IgD-negative memory B cell (primary cell): ENCODE measurements around the gene ZCCHC7. TPM values are rescaled to one million over a fixed set of nuclear protein-coding genes. Genes with fewer than 3 reads are reported as not detected.
"Not testable (repeated sequence)": the region's sequence is repeated elsewhere in the genome, so short reads cannot be mapped to it uniquely, and the experiment has no call there.

Source experiments
- H3K27ac Mint-ChIP-seq, 3 donors: one replicate each; pipeline ENCODE4 v1.8.0; 2020 to 2022; ENCODE audit warnings: mild to moderate bottlenecking in 3 of 3, mixed read lengths in 3 of 3, moderate library complexity in 1 of 3
- H3K27me3 Mint-ChIP-seq: one replicate; pipeline ENCODE4 v1.8.0; 2021; ENCODE audit warnings: mixed read lengths
- H3K36me3 Mint-ChIP-seq: one replicate; pipeline ENCODE4 v1.8.0; 2020; ENCODE audit warnings: mild to moderate bottlenecking, mixed read lengths
- H3K4me1 Mint-ChIP-seq, 3 donors: one replicate each; pipeline ENCODE4 v1.8.0; 2020 to 2022; ENCODE audit warnings: mixed read lengths in 3 of 3, mild to moderate bottlenecking in 1 of 3
- H3K4me3 Mint-ChIP-seq, 4 donors: one replicate each; pipeline ENCODE4 v1.8.0; 2020 to 2022; ENCODE audit warnings: mild to moderate bottlenecking in 4 of 4, mixed read lengths in 4 of 4, moderate library complexity in 3 of 4
- H3K9me3 Mint-ChIP-seq, 3 donors: one replicate each; pipeline ENCODE4 v1.8.0; 2020 to 2021; ENCODE audit warnings: mixed read lengths in 3 of 3, mild to moderate bottlenecking in 1 of 3
- polyA plus RNA-seq: library from polyadenylated mRNA; unstranded; fragments of 300-500 nt; fragmentation: Illumina TruSeq; gene quantifications from one replicate; pipeline ENCODE4 v1.2.3, GENCODE V29; 2021

Gene ZCCHC7
- polyA plus RNA-seq, 1 donor from 2014 or later: 76.8 TPM

- Mint-ChIP-seq H3K4me1 (peaks cover 21 to 32% (median 23%) of the 10 kb centered on the region in 3 donors), H3K36me3 (peaks cover 18% of the 10 kb centered on the region), H3K27ac (no peak overlapping the region)
These were observed 53.9 kb downstream of the ZCCHC7 start for GRCh38 chr9:37174247-37174646.

GRCh38 chr9:37178742-37179141 lies 58.4 kb downstream of the ZCCHC7 start:
- Mint-ChIP-seq H3K36me3 (peaks cover 6% of the 10 kb centered on the region), H3K9me3 (peaks cover 0 to 6% (median 2%) of the 10 kb centered on the region in 3 donors), H3K27me3 (no peaks in the 10 kb centered on the region), H3K27ac (no peak overlapping the region), H3K4me1 (peaks cover 25 to 37% (median 26%) of the 10 kb centered on the region in 3 donors), H3K4me3 (peak overlapping the region in 1 of 4 donors; percentile 3)

More at GRCh38 chr9:37174247-37174646, 53.9 kb downstream of the ZCCHC7 start:
- H3K4me3 Mint-ChIP-seq: no peak overlapping the region
- no peaks in the 10 kb centered on the region for H3K9me3 Mint-ChIP-seq
- H3K27me3 Mint-ChIP-seq: no peaks in the 10 kb centered on the region

- peak overlapping the region in 1 of 3 donors; percentile 43 for H3K27ac Mint-ChIP-seq
- no peaks in the 10 kb centered on the region for H3K27me3 Mint-ChIP-seq
- peaks cover 0 to 6% (median 2%) of the 10 kb centered on the region in 3 donors for H3K9me3 Mint-ChIP-seq
- H3K4me3 Mint-ChIP-seq: no peak overlapping the region
- peaks cover 26 to 43% (median 34%) of the 10 kb centered on the region in 3 donors for H3K4me1 Mint-ChIP-seq
- peaks cover 6% of the 10 kb centered on the region for H3K36me3 Mint-ChIP-seq
These were observed 59.2 kb downstream of the ZCCHC7 start for GRCh38 chr9:37179576-37179975.

- peaks cover 26 to 44% (median 37%) of the 10 kb centered on the region in 3 donors for H3K4me1 Mint-ChIP-seq
- no peaks in the 10 kb centered on the region for H3K27me3 Mint-ChIP-seq
- H3K4me3 Mint-ChIP-seq: no peak overlapping the region
- H3K27ac Mint-ChIP-seq: no peak overlapping the region
- H3K36me3 Mint-ChIP-seq: peaks cover 6% of the 10 kb centered on the region
- peaks cover 0 to 6% (median 2%) of the 10 kb centered on the region in 3 donors for H3K9me3 Mint-ChIP-seq
These were observed 59.8 kb downstream of the ZCCHC7 start for GRCh38 chr9:37180138-37180537.

GRCh38 chr9:37182718-37183117 lies 62.3 kb downstream of the ZCCHC7 start:
- Mint-ChIP-seq H3K4me1 (peaks cover 32 to 51% (median 43%) of the 10 kb centered on the region in 3 donors), H3K4me3 (peak overlapping the region in 1 of 4 donors; percentile 81), H3K9me3 (peaks cover 0 to 6% (median 2%) of the 10 kb centered on the region in 3 donors), H3K27ac (no peak overlapping the region), H3K36me3 (peaks cover 3% of the 10 kb centered on the region), H3K27me3 (no peaks in the 10 kb centered on the region)

- H3K27me3 Mint-ChIP-seq: no peaks in the 10 kb centered on the region
- no peak overlapping the region for H3K4me3 Mint-ChIP-seq
- H3K27ac Mint-ChIP-seq: no peak overlapping the region
- H3K36me3 Mint-ChIP-seq: peaks cover 5% of the 10 kb centered on the region
- H3K4me1 Mint-ChIP-seq: peaks cover 33 to 47% (median 44%) of the 10 kb centered on the region in 3 donors
- peaks cover 2 to 6% (median 5%) of the 10 kb centered on the region in 3 donors for H3K9me3 Mint-ChIP-seq
These were observed 64.8 kb downstream of the ZCCHC7 start for GRCh38 chr9:37184905-37185867.

GRCh38 chr9:37187292-37187691 lies 66.9 kb downstream of the ZCCHC7 start:
- Mint-ChIP-seq H3K27me3 (no peaks in the 10 kb centered on the region), H3K36me3 (peaks cover 10% of the 10 kb centered on the region), H3K4me1 (peaks cover 48 to 59% (median 57%) of the 10 kb centered on the region in 3 donors), H3K4me3 (peak overlapping the region; percentile 82 to 96 (median 94)), H3K9me3 (peaks cover 0 to 5% (median 0%) of the 10 kb centered on the region in 3 donors), H3K27ac (peak overlapping the region; percentile 86 to 96 (median 88))

GRCh38 chr9:37187713-37188439 lies 67.5 kb downstream of the ZCCHC7 start:
- H3K4me1 Mint-ChIP-seq: peaks cover 51 to 64% (median 60%) of the 10 kb centered on the region in 3 donors
- H3K27me3 Mint-ChIP-seq: no peaks in the 10 kb centered on the region
- H3K4me3 Mint-ChIP-seq: peak overlapping the region; percentile 82 to 96 (median 94)
- peaks cover 10% of the 10 kb centered on the region for H3K36me3 Mint-ChIP-seq
- H3K9me3 Mint-ChIP-seq: peaks cover 0 to 5% (median 0%) of the 10 kb centered on the region in 3 donors
- peak overlapping the region; percentile 86 to 96 (median 88) for H3K27ac Mint-ChIP-seq

GRCh38 chr9:37190739-37191138 lies 70.4 kb downstream of the ZCCHC7 start:
- Mint-ChIP-seq H3K27ac (peak overlapping the region in 1 of 3 donors; percentile 74), H3K36me3 (peaks cover 12% of the 10 kb centered on the region), H3K4me1 (peaks cover 65 to 67% (median 67%) of the 10 kb centered on the region in 3 donors), H3K4me3 (peak overlapping the region in 3 of 4 donors; percentile 23 to 82 (median 58))
- not testable (repeated sequence) for H3K27me3 Mint-ChIP-seq, H3K9me3 Mint-ChIP-seq

GRCh38 chr9:37191403-37192089 lies 71.2 kb downstream of the ZCCHC7 start:
- H3K4me1 Mint-ChIP-seq: peaks cover 66 to 73% (median 71%) of the 10 kb centered on the region in 3 donors
- H3K9me3 Mint-ChIP-seq: peaks cover 0 to 5% (median 0%) of the 10 kb centered on the region in 3 donors
- H3K27ac Mint-ChIP-seq: peak overlapping the region; percentile 50 to 75 (median 74)
- peak overlapping the region; percentile 12 to 81 (median 70) for H3K4me3 Mint-ChIP-seq
- H3K36me3 Mint-ChIP-seq: peaks cover 12% of the 10 kb centered on the region
- H3K27me3 Mint-ChIP-seq: no peaks in the 10 kb centered on the region

GRCh38 chr9:37192803-37193202 lies 72.4 kb downstream of the ZCCHC7 start:
- H3K4me3 Mint-ChIP-seq: peak overlapping the region in 2 of 4 donors; percentile 81
- peaks cover 60 to 70% (median 67%) of the 10 kb centered on the region in 3 donors for H3K4me1 Mint-ChIP-seq
- peak overlapping the region in 2 of 3 donors; percentile 69 to 74 for H3K27ac Mint-ChIP-seq
- no peaks in the 10 kb centered on the region for H3K27me3 Mint-ChIP-seq
- peaks cover 0 to 5% (median 0%) of the 10 kb centered on the region in 3 donors for H3K9me3 Mint-ChIP-seq
- H3K36me3 Mint-ChIP-seq: peaks cover 12% of the 10 kb centered on the region

- H3K27ac Mint-ChIP-seq: peak overlapping the region; percentile 37 to 88 (median 65)
- peaks cover 10% of the 10 kb centered on the region for H3K36me3 Mint-ChIP-seq
- peak overlapping the region; percentile 65 to 94 (median 74) for H3K4me3 Mint-ChIP-seq
- H3K4me1 Mint-ChIP-seq: peaks cover 60 to 76% (median 69%) of the 10 kb centered on the region in 3 donors
- H3K27me3 Mint-ChIP-seq: no peaks in the 10 kb centered on the region
- peaks cover 0 to 7% (median 0%) of the 10 kb centered on the region in 3 donors for H3K9me3 Mint-ChIP-seq
These were observed 77.0 kb downstream of the ZCCHC7 start for GRCh38 chr9:37197158-37198038.

- H3K4me1 Mint-ChIP-seq: peaks cover 55 to 69% (median 65%) of the 10 kb centered on the region in 3 donors
- peak overlapping the region; percentile 37 to 95 (median 65) for H3K27ac Mint-ChIP-seq
- H3K36me3 Mint-ChIP-seq: peaks cover 11% of the 10 kb centered on the region
- no peaks in the 10 kb centered on the region for H3K27me3 Mint-ChIP-seq
- peaks cover 0 to 7% (median 0%) of the 10 kb centered on the region in 3 donors for H3K9me3 Mint-ChIP-seq
- peak overlapping the region; percentile 65 to 94 (median 74) for H3K4me3 Mint-ChIP-seq
These were observed 77.8 kb downstream of the ZCCHC7 start for GRCh38 chr9:37198039-37198729.
